Fibroblast of lung (primary cell): ENCODE measurements around the gene XPNPEP1. TPM values are rescaled to one million over a fixed set of nuclear protein-coding genes. Genes with fewer than 3 reads are reported as not detected.

Experiments
- DNase-seq, 2 donors: peaks; one replicate each; pipeline versions ENCODE4 v3.0.0 to v3.0.0-alpha.2; 2010; ENCODE audit warnings: low read depth in 2 of 2
- H2AFZ ChIP-seq: 2 replicates; pipeline ENCODE4 v1.5.1; 2012; ENCODE audit warnings: low read length, control low read depth, inconsistent platforms
- H3K27ac ChIP-seq: 2 replicates; pipeline ENCODE4 v1.5.1; 2011; ENCODE audit warnings: low read length, control low read depth; ENCODE audit not compliant: insufficient read depth
- H3K27me3 ChIP-seq: 2 replicates; pipeline ENCODE4 v1.5.1; 2011; ENCODE audit warnings: mild to moderate bottlenecking, low read length; ENCODE audit not compliant: control insufficient read depth, insufficient read depth
- H3K36me3 ChIP-seq: 2 replicates; pipeline ENCODE4 v1.5.1; 2011; ENCODE audit warnings: low read length; ENCODE audit not compliant: control insufficient read depth, insufficient read depth
- H3K4me1 ChIP-seq: 2 replicates; pipeline ENCODE4 v1.5.1; 2011; ENCODE audit warnings: low read length; ENCODE audit not compliant: control insufficient read depth, insufficient read depth; ENCODE audit errors: extremely low read depth
- H3K4me2 ChIP-seq: 2 replicates; pipeline ENCODE4 v1.5.1; 2011; ENCODE audit warnings: low read length, control low read depth; ENCODE audit not compliant: insufficient read depth; ENCODE audit errors: extremely low read depth
- H3K4me3 ChIP-seq, 4 experiments: fragments of 200-600 bp in 1 of 4; sonication (generic) in 1 of 4; replicated peaks in 1 of 4; 2 replicates each; pipeline ENCODE4 v1.5.1; 2011 to 2016; ENCODE audit warnings: low read length in 4 of 4, low read depth in 3 of 4, mild to moderate bottlenecking in 3 of 4, control low read depth in 2 of 4, inconsistent platforms in 1 of 4, mixed read lengths in 1 of 4; ENCODE audit not compliant: insufficient read depth in 1 of 4; ENCODE audit errors: control extremely low read depth in 1 of 4
- H3K79me2 ChIP-seq: 2 replicates; pipeline ENCODE4 v1.5.1; 2012; ENCODE audit warnings: mild to moderate bottlenecking, low read length, inconsistent platforms; ENCODE audit not compliant: control insufficient read depth, insufficient read depth
- H3K9ac ChIP-seq: 2 replicates; pipeline ENCODE4 v1.5.1; 2011; ENCODE audit warnings: mild to moderate bottlenecking, low read length, control low read depth; ENCODE audit not compliant: insufficient read depth
- H3K9me3 ChIP-seq: 2 replicates; pipeline ENCODE4 v1.5.1; 2012; ENCODE audit warnings: low read depth, low read length; ENCODE audit not compliant: control insufficient read depth, insufficient read depth
- H4K20me1 ChIP-seq: 2 replicates; pipeline ENCODE4 v1.5.1; 2011; ENCODE audit warnings: low read length; ENCODE audit not compliant: control insufficient read depth, insufficient read depth; ENCODE audit errors: extremely low read depth
- CTCF ChIP-seq, 2 donors: IDR thresholded peaks in 1 of 2; conservative IDR thresholded peaks in 1 of 2; 1 replicate in 1 of 2; 2 replicates in 1 of 2; pipeline ENCODE4 v1.5.1; 2011 to 2012; ENCODE audit warnings: low read length in 2 of 2, control low read depth in 1 of 2, inconsistent platforms in 1 of 2, low read depth in 1 of 2, mild to moderate bottlenecking in 1 of 2
- EZH2 ChIP-seq: IDR thresholded peaks from 2 replicates; pipeline ENCODE4 v1.5.1; 2012; ENCODE audit warnings: low read length, control low read depth, mild to moderate bottlenecking; ENCODE audit errors: missing control alignments
- polyA plus RNA-seq, 2 donors: library from polyadenylated mRNA; depleted of rRNA in 1 of 2; stranded (reverse) in 1 of 2; unstranded in 1 of 2; fragments of >200 nt; gene quantifications; 2 replicates each; pipeline ENCODE4 v1.2.1, GENCODE V29; 2011 to 2012; ENCODE audit warnings: missing spikeins in 1 of 2
- total RNA-seq: library from RNA; depleted of rRNA; stranded (reverse); fragments of >200 nt; gene quantifications from 2 replicates; pipeline ENCODE4 v1.2.1, GENCODE V29; 2014

XPNPEP1 gene
- total and polyA plus RNA-seq, 2 donors (not counting 1 experiment from before 2014, with no cell fraction given), result 86.5 to 119 TPM

- no peak for DNase-seq
- TF ChIP-seq EZH2, result no peak
- TF ChIP-seq CTCF (conservative IDR thresholded peaks at IDR 0.05 in 1 of 2, IDR thresholded peaks at IDR 0.05 in 1 of 2; ENCODE audit: low read depth in 1 of 2, low read length in 2 of 2), result no peak
- no peak overlapping the region for H3K4me2 ChIP-seq
- H3K27me3 ChIP-seq, result no peaks in the 10 kb centered on the region
- no peaks in the 10 kb centered on the region for H3K79me2 ChIP-seq
- no peak overlapping the region for H3K27ac ChIP-seq
- no peak overlapping the region for H3K9ac ChIP-seq
- no peaks in the 10 kb centered on the region for H3K4me1 ChIP-seq
- no peaks in the 10 kb centered on the region for H4K20me1 ChIP-seq
- no peaks in the 10 kb centered on the region for H3K9me3 ChIP-seq
- no peak overlapping the region for H3K4me3 ChIP-seq
- H3K36me3 ChIP-seq, result peaks cover 13% of the 10 kb centered on the region
- H2AFZ ChIP-seq, result no peak overlapping the region
Observed at GRCh38 chr10:109877546-109877945, 45.8 kb downstream of the XPNPEP1 start.

GRCh38 chr10:109875828-109876821 is 47.2 kb downstream of the XPNPEP1 start:
- no peak overlapping the region for H3K4me3 ChIP-seq
- no peaks in the 10 kb centered on the region for H3K9me3 ChIP-seq
- H3K79me2 ChIP-seq, result no peaks in the 10 kb centered on the region
- no peaks in the 10 kb centered on the region for H3K4me1 ChIP-seq
- H3K27ac ChIP-seq, result no peak overlapping the region
- peaks cover 10% of the 10 kb centered on the region for H3K36me3 ChIP-seq
- no peaks in the 10 kb centered on the region for H4K20me1 ChIP-seq
- H3K27me3 ChIP-seq, result no peaks in the 10 kb centered on the region
- no peak overlapping the region for H3K4me2 ChIP-seq
- DNase-seq, result no peak
- no peak overlapping the region for H3K9ac ChIP-seq
- TF ChIP-seq EZH2, result no peak
- no peak for TF ChIP-seq CTCF (conservative IDR thresholded peaks at IDR 0.05 in 1 of 2, IDR thresholded peaks at IDR 0.05 in 1 of 2; ENCODE audit: low read depth in 1 of 2, low read length in 2 of 2)
- H2AFZ ChIP-seq, result no peak overlapping the region

- H2AFZ ChIP-seq, result no peak overlapping the region
- no peaks in the 10 kb centered on the region for H3K79me2 ChIP-seq
- H3K4me3 ChIP-seq, result no peak overlapping the region
- no peak overlapping the region for H3K9ac ChIP-seq
- peaks cover 7% of the 10 kb centered on the region for H3K36me3 ChIP-seq
- TF ChIP-seq CTCF (conservative IDR thresholded peaks at IDR 0.05 in 1 of 2, IDR thresholded peaks at IDR 0.05 in 1 of 2; ENCODE audit: low read depth in 1 of 2, low read length in 2 of 2) (no peak), EZH2 (no peak)
- H3K9me3 ChIP-seq, result no peaks in the 10 kb centered on the region
- peak in 1 of 2 donors; percentile 32 for DNase-seq
- no peak overlapping the region for H3K27ac ChIP-seq
- H3K27me3 ChIP-seq, result no peaks in the 10 kb centered on the region
- no peaks in the 10 kb centered on the region for H4K20me1 ChIP-seq
- H3K4me2 ChIP-seq, result no peak overlapping the region
- H3K4me1 ChIP-seq, result no peaks in the 10 kb centered on the region
Observed at GRCh38 chr10:109875151-109875568, 48.2 kb downstream of the XPNPEP1 start.
